Hematopoietic multipotent progenitor cell treated with erythropoietin and hydrocortisone succinate and interleukin-3 and kit ligand, for 6 days (in vitro differentiated cells): Measurements from ENCODE around the gene MTHFD2.

Experiments
- DNase-seq: peaks from one replicate; pipeline ENCODE4 v3.0.0-alpha.2; 2015

The MTHFD2 gene

DNA sequence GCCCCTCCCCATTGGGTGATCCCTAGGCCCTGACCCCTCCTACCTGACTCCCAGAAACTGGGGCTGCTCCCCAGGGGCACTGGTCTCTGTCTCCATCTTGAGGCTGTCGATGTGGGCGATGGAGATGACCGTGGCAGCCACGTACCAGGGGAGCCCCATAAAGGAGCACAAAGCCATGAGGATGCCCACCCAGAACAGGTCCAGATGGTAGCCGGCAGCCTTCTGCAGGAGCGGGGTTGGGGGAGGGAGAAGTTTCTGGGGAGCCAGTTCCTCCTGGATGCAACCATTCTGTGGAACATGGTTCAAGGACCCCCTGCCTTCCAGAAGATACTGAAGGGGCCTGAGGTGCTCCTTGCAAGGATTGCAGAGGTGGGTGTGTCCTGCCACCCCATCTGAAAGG, 34.0 kb downstream of the MTHFD2 start:
- no peak for DNase-seq

DNA sequence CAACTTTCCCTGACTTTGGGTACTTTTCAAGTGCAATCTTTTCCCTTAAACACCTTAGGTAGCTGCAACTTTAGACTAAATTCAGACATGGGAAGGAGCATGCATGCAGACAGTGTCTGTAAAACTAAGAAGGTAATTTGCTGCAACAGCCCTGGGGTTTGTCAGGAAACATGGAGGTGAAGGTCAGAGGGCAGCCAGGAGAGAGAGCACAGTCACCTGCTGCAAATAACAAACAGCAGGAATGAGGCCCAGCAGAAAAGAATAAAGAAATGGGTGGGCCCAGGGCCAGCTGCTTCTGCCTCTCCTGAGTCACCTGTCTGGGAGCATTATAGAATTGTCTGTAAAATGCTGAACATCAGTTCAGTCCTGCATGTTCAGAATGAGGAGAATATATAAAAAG, 35.2 kb downstream of the MTHFD2 start:
- DNase-seq, result no peak

DNA sequence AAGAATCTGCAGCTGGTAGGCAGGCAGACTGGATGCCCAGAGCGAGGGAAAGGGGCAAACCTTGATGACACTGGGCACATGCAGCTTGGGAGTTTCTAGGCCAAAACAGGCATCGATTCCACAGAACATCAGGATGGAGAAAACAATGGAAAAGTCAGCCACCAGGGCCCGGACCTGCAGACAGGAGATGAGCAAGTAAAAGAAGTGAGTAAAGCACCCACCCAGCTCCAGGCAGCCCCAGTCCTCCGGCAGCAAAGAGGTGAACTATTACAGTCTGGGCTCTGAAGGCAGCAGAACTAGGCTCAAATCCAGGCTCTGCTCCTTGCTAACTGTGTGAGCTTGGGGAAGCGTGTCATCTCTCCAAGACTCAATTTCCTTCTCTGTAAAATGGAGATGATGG, 36.6 kb downstream of the MTHFD2 start:
- DNase-seq, result no peak

DNA sequence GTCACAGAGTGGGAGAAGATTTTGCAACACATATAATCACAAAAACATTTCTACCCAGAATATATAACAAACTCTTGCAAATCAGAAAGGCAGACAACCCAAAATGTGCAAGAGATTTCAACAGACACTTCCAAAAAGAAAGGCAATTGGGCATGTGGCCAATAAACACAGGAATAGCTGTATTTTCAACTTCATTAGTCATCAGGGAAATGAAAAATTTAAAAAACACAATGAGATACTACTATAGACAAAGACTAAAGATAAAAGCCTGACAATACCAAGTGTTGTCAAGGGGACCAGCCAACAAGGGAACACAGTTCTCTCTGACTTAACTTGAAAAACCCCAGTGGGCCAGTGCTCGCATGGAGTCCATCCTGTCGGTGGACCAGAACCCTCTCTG, 40.5 kb downstream of the MTHFD2 start:
- DNase-seq, result no peak

DNA sequence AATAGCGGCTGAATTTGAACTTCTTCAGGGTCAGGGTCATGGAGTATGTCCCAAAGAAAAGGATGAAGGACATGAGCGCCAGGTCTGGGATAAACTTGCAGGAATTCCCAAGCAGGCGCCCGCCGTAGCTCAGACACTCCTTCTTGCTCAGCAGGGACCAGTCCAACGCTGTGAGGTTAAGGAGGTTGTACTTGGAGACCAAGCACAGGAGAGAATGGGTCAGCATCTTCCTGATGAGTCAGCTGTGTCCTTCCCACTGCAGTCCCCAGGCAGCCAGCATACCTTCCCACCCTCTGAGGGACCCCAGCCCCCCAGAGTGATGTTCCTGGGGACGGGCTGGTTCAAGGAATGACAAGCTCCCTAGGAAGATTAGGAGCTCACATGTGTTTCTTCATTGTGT, 40.9 kb downstream of the MTHFD2 start:
- DNase-seq, result no peak

DNA sequence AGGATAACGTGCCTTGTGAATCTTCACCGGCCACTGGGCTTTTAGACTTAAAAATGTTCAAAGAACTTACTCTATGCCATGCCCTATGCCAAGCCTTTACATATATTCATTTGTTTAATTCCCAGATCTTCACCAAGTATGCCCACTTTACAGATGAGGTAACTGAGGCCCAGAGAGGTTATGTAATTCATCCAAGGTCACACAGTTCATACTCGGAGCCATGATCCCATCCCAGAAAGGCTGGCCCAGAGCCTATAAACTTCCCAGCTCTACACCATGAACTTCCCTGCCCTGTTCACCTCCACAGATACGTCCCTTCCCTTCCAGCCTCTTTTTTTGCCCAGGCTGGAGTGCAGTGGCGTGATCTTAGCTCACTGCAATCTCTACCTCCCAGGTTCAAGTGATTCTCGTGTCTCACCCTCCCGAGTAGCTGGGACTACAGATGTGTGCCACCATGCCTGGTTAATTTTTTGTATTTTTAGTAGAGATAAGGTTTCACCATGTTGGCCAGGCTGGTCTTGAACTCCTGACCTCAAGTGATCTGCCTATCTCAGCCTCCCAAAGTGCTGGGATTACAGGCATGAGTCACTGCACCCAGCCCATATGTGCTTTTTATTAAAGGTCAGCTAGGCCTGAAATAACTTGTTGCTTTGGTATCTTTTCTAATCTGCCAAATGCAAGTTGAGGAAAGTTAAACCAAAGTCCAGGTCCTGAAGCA, 44.1 kb downstream of the MTHFD2 start:
- DNase-seq, result no peak

DNA sequence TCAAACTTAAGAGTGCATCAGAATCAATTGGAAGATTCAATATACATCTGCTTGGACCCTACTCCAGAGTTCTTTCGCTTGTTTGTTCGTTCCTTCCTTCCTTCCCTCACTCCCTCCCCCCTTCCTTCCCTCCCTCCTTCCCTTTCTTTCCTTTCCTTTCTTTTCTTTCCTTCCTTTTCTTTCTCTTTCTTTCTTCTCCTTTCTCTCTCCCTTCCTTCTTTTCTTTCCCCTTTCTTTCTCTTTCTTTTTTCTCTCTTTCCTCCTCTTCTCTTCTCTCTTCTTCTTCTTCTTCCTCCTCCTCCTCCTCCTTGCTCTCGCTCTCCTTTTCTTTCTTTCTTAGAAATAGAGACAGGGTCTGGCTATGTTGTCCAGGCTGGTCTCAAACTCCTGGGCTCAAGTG, 45.9 kb downstream of the MTHFD2 start:
- DNase-seq, result no peak

DNA sequence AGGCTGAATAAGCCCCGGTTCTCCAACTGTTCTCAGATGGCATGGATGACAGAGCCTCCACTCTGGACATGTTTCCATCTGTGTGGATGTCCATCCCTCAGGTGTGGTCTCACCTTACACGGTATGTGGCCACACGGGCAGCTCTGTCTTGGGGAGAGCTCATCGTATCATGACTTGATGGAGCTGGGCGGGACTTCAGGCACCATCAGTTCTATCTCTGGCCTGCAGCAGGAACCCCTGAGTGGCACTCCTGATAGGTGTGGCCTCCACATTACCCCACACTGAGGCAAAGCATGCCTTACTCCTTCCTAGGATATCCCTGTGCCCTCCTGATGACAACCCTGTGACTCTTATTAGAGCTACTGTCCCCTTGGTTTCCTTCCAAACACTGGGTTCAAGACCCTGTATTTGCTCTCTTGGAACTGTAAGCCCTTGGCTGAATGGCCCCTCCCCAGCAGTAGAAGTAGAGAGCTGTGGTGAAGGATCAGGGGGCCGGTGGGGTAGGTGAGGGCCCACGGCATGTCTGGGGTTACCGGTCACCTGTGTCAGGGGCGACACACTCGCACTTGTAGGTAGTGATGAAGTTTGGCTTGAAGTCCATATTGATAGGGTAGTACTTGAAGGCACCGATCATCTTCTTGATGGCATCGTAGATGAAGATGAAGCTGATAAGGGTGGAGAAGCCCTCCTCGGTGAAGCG, 48.2 kb downstream of the MTHFD2 start:
- DNase-seq, result peak; percentile 26

DNA sequence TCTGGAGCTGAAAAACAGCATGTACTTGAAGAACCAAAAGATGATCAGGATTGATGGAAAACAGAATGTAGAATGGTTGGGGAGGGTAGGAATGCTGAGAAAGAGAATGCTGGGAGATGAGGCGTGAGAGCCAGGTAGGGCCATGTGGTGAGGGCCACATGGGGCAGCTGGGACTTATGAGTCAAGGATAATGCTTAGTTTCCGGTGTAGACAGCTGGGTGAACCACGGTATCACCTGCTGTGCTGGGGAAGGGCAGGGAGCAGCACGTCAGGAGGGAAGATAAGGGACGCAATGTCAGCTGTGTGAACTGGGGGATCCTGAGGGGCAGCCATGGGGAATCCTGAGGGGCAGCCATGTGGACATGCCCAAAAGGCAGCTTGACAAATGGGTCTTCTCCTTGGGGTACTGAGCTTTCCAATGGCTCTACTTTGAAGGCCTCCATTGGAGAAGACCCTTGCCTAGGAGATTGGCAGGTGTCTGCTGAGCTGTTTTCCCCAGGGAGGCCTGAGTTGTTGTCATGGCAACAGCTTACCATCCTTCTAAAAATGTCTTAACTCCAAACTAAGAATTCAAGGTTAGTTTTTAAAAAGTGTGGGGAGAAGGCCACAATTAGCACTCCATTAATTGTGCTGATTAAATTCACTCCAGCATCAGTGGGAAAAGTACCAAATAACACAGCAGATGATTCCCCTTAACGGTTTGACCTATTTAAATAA, 51.1 kb downstream of the MTHFD2 start:
- DNase-seq, result no peak

DNA sequence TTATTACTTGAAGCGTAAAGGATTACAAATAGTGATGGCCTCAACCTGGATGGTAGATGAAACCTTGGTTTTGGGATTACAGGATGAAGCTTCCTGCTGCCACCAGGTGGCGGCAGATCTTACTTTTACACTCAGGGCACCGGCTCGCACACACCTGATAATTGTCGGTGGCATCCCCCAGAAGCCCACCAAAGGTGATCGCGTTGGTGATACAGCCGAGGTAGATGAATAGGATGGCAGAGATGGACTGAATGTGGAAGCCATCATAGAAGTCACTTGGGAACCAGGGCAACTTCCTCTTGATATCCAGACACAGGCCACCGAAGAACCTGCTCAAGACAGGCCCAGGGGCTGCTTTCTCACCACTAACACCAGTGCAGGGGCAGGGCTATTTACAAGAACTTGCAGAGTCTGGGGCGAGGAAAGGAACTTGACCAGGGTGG, 51.8 kb downstream of the MTHFD2 start:
- DNase-seq, result peak; percentile 72

DNA sequence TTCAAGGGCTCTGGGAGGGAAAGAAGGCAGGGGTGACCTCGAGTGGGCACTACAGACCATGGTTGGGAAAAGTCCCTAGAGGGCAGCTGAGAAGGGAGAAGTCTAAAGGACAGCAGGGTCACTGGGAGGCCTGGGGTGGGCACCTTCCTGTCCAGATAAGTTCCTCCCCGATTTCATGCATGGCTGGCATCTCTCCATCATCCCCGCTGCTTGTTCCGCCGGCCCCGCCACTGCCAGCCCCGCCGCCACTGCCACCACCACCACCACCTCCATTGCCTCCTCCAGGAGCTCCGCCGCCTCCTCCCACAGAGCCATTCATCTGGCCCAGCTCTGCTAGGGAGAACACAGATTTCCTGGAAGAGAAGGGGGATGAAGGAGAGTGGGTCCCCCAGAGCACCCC, 53.6 kb downstream of the MTHFD2 start:
- no peak for DNase-seq

DNA sequence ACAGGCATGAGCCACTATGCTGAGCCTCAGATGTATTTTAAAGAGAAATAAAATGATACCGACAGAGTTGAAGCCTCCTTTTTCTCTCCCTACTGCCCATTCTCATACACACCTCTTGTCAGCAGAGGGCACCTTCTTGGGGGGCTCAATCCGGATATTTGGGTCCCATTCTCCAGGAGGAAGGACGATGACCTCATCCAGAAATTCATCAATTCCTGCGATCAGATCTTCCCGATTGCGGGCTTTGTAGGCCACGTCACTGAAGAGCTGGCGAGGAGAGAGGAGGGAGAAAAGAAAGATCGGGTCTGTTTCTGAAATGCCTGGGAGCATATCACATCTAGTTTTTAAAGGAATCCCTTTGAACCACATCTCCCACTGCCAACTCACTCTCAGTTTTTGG, 54.4 kb downstream of the MTHFD2 start:
- no peak for DNase-seq

DNA sequence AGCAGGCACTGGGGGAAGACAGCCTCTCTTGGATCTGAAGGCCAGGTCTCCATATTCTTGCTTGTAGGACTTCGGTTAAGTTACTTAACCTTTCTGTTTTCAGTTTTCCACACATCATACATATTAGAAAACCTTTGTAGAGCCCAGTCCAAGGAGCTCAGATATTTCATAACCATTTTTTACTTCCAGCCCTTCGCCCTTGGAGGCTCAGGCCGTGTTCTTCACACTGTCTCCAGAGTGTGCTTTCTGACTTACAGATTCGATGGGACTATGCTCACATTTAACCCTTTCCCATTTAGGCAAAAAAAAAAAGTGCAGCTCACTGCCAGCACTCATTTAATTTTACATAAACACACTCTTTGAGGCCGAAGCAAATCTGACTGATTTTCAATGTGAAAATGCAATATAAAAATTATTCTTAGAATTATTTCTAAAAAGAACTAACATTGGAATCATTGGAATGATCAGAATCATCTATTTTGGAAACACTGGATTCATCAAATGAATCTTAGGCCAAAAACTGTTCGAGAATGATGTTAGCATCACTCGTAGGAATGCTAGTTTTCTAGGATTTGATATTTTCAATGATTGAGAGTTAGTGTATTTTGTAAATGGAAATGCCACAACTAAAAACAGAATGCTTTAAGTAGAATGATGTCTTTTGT, 55.0 kb downstream of the MTHFD2 start:
- DNase-seq, result no peak

DNA sequence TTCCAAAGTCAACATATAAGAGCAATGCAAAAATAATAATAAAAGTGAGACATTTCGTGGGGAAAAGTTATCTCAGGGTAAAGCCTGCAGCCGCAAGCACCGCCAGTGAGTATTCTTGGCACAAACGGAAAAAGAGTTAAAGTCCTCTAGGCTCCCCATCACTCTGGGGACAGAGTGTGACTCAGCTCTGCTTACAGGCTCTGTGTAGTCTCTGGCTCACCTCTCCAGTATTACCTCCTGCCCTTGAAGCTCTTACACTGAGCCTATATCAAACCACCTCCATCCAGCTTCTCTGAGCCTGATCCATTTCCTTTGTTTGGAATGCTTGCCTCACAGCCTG, 55.5 kb downstream of the MTHFD2 start:
- DNase-seq, result no peak

DNA sequence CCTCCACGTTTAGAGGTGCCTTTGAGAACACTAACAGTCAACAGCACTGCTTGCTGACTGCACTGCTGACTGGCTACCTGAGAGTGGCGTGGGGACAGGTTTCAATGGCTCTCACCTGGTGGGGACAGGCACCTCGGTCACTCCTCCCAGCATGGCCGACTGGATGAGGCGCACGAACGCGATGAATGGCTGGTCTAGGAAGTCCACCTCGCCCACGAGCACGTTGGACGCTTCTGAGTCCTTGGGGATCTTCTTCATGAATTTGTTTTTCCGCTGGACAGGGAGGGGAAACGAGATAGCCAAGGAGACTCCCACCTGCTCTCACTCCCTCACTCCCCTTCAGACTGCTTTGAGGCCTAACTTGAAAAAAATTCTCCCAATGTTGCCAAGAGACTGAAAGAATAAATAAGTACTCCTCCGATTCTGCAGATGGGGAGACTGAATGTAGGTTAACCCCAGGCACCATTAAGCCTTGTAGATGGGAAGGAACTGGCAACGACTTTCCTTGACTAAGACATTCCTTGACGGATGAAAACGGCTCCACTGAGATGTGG, 57.3 kb downstream of the MTHFD2 start:
- no peak for DNase-seq

DNA sequence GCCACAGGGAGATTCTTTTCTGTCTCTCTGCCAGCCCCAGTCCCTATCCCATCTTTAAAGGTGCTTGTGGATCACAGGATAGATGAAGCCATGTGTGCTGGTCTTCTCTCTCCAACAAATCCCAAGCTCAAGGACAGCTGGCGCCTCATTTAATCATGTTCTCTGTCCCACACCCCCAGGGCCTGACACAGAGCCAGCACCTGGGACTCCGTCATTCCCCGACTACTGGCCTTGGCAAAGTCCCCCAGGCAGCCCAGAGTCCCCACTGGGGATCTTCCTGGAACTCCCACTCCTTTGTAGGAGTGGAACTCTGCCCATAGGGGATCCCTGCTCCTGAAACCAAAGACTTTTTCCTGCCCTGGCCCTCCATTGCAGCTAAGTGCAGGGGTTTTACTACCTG, 60.8 kb downstream of the MTHFD2 start:
- DNase-seq, result no peak

DNA sequence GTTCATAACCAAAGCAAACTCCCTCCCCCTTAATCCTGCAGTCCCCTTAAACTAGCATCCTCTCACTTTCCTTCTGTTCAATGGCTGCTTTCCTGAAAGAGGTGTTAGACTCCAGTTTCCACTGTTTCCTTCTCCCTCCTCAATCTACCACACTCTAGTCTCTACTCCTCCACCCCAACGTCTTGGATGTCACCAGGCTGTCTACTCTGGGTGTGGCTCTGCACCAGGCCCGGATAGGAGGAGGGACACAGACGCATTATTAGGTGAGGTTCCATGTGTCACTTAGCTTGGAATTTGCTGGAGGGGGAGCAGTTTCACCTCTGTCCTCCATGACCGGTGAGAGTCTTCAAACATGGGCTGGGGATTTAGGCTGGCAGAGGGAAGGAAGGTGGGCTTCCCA, 61.3 kb downstream of the MTHFD2 start:
- no peak for DNase-seq

DNA sequence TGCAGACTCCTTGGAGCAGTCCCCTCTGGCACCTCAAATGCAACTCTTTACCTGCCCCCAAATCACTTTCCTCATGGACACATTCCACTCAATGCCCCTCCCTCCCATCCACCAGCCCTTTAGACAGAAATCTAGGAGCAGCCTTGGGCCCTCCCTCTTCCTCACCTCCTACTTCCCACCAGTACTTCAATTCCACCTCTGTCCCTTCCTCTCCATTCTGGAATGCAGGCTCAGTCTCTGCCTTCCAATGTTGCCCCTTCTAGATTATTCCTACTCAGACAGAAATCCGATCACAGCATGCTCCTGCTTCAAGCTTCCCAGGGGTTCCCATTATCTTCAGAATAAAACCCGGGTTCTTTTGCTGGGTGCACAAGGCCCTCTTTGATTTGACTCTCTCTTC, 62.1 kb downstream of the MTHFD2 start:
- DNase-seq, result no peak

DNA sequence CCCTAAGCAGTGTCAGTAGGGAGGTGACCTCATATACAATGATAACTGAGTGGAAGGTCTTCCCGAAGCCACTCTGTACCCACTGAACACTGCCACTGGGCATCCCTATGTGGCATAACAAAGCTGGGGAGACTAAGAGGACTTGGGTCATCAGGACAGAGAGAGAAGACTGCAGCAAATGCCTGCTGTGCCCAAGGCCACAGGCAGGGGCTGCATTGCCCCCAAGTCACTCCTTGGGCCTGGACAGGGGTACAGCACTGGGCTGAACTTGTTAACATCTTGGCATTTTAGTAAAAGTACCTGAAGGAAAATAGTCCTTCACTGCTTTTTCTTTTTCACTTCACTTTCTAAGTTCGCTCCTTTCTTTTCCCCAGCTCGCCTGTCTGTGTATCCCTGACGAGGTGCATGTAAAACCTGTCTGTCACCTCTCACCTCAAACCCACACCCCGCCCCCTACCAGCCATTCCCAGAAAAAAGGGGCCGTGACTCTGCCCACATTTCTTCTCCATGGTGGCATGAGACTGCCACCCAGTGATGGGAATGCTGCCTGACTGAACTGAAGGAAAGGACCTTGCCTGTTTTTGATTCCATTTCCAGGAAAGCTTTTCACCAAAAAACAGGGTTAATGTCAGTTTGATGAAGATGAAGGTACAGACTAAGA, 62.9 kb downstream of the MTHFD2 start:
- DNase-seq, result no peak

DNA sequence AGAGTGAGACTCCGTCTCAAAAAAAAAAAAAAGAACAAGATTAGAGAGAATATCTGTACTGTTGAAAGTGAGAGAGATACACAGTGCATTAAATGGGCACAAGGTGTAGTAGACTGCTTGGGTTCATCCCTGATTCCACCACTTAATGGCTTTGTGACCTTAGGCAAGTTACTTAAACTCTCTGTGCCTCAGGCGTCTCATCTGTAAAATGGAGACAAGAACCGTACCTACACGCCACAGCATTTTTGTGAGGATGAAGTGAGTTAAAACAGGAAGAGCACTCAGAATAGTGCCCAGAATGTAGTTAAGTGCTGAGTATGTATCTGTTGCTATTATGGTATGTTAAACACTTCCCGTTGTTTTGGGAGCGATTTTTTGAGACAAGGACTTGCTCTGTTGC, 64.3 kb downstream of the MTHFD2 start:
- DNase-seq, result no peak

DNA sequence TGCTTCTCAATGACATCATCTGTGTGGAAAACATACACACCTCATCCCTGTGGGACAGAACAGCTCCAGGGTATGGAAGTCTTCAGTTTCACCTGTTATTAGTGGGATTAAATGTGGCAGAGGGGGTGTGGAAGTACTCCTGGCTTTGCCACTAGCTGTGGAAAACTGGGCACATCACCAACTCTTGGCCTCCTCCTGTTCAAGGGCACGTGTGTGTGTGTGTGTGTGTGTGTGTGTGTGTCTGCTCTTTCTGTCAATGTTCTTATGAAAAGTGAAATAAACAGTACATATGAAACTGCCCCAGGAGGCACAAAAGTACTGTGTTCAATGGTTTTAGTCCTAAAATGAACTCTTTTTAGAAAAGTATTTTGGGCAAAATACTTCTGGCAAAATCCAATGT, 65.9 kb downstream of the MTHFD2 start:
- DNase-seq, result no peak

DNA sequence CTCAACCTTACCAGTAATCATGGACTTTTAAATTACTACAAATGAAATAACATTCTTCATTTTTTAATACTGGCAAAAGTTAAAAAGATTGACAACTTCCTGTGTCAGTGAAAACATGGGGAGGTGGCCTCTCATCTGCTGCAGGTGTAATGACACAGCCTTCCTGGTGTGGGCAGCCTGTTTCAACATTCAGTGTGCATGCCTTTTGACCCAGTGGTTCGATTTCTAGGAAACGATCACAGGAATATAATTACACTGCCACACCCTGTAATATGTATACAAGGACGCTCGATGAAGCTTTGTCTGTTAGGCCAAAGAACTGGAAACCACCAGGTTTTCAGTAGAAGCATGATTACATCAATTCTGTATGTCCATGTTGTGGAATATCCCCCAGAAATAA, 68.7 kb downstream of the MTHFD2 start:
- DNase-seq, result peak; percentile 56
